Neural progenitor cell (in vitro differentiated cells): Measurements from ENCODE around the gene ARHGEF38.

Source experiments
- EZH2 ChIP-seq: fragments of 200-600 bp; sonication (generic); IDR thresholded peaks from 2 replicates; pipeline ENCODE4 v1.6.1; 2017; ENCODE audit warnings: antibody characterized with exemption, mild to moderate bottlenecking, moderate library complexity
- EZH2phosphoT487 ChIP-seq: fragments of 200-600 bp; sonication (generic); IDR thresholded peaks from 2 replicates; pipeline ENCODE4 v1.6.1; 2017; ENCODE audit warnings: antibody characterized with exemption
- TF ChIP-seq, protein P1 (sequence below): fragments of 200-600 bp; sonication (generic); IDR thresholded peaks from 2 replicates; pipeline ENCODE4 v1.5.1; 2017; ENCODE audit warnings: antibody characterized with exemption, mild to moderate bottlenecking

DNA sequence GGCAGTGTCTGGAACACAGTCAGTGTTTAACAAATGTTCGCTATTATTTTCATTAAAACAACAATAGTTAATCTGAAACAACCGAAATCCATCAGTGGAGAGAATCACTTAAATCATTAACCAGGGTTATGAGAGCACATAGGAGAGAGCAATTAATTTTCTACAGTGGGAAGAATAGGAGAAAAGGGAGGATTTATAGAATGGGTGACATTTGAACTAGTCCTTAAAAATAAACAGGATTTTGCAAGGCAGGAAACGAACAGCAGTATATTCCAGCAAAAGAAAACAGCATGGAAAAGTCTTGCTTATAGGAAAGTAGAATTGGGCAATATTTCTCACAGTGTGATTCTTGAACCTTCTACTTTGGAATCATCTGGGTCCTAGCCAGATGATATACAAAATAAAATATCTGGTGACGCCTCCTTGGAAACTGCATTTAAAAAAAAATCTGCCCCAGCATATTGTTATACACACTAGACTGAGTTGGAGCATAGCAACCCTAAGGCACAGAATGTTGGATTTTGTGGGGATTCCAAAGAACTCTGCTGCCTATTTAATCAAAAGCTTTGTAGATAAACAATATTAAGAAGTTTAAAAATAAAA is 100.0 kb downstream of the ARHGEF38 start:
- TF ChIP-seq, protein P1, sequence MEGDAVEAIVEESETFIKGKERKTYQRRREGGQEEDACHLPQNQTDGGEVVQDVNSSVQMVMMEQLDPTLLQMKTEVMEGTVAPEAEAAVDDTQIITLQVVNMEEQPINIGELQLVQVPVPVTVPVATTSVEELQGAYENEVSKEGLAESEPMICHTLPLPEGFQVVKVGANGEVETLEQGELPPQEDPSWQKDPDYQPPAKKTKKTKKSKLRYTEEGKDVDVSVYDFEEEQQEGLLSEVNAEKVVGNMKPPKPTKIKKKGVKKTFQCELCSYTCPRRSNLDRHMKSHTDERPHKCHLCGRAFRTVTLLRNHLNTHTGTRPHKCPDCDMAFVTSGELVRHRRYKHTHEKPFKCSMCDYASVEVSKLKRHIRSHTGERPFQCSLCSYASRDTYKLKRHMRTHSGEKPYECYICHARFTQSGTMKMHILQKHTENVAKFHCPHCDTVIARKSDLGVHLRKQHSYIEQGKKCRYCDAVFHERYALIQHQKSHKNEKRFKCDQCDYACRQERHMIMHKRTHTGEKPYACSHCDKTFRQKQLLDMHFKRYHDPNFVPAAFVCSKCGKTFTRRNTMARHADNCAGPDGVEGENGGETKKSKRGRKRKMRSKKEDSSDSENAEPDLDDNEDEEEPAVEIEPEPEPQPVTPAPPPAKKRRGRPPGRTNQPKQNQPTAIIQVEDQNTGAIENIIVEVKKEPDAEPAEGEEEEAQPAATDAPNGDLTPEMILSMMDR, result no peak
- TF ChIP-seq EZH2 (no peak), EZH2phosphoT487 (no peak)
